CD14-positive monocyte (primary cell): Measurements from ENCODE around the gene EMID1. TPM values are rescaled to one million over a fixed set of nuclear protein-coding genes. Genes with fewer than 3 reads are reported as not detected.
A peak's percentile ranks its signal among the peaks of the same experiment; 100 is the strongest.

Source experiments
- DNase-seq, 3 donors: peaks; one replicate each; pipeline ENCODE4 v3.0.0-alpha.2; 2011 to 2022
- H2AFZ ChIP-seq: 2 replicates; pipeline ENCODE4 v1.6.0; 2012; ENCODE audit warnings: mild to moderate bottlenecking, low read depth, low read length, inconsistent platforms; ENCODE audit not compliant: insufficient read depth, poor library complexity, severe bottlenecking
- H3K27ac ChIP-seq, 2 donors: 1 replicate in 1 of 2; 2 replicates in 1 of 2; pipeline ENCODE4 v1.5.1; 2012 to 2013; ENCODE audit warnings: low read length in 2 of 2, control low read depth in 1 of 2, inconsistent platforms in 1 of 2, low read depth in 1 of 2, mild to moderate bottlenecking in 1 of 2
- H3K27me3 ChIP-seq, 2 donors: one replicate each; pipeline versions ENCODE4 v1.6.0 to v1.6.1; 2011 to 2013; ENCODE audit warnings: low read length in 2 of 2; ENCODE audit not compliant: control insufficient read depth in 2 of 2, insufficient read depth in 2 of 2
- H3K36me3 ChIP-seq, 2 donors: replicated peaks in 1 of 2; 1 replicate in 1 of 2; 2 replicates in 1 of 2; pipeline versions ENCODE4 v1.5.1 to v1.6.1; 2012 to 2013; ENCODE audit warnings: low read length in 2 of 2, control low read depth in 1 of 2, inconsistent platforms in 1 of 2, mild to moderate bottlenecking in 1 of 2; ENCODE audit not compliant: insufficient read depth in 2 of 2, control insufficient read depth in 1 of 2
- H3K4me1 ChIP-seq, 2 donors: 1 replicate in 1 of 2; 2 replicates in 1 of 2; pipeline versions ENCODE4 v1.5.1 to v1.6.1; 2012 to 2013; ENCODE audit warnings: low read length in 2 of 2, control low read depth in 1 of 2, inconsistent platforms in 1 of 2, mild to moderate bottlenecking in 1 of 2, moderate library complexity in 1 of 2; ENCODE audit not compliant: insufficient read depth in 2 of 2, control insufficient read depth in 1 of 2
- H3K4me2 ChIP-seq: replicated peaks from 2 replicates; pipeline ENCODE3; 2012; ENCODE audit warnings: low read length, moderate library complexity, mild to moderate bottlenecking; ENCODE audit not compliant: poor library complexity, severe bottlenecking; ENCODE audit errors: extremely low read depth
- H3K4me3 ChIP-seq, 3 experiments: fragments of 200-600 bp in 1 of 3; sonication (generic) in 1 of 3; replicated peaks in 1 of 3; 1 replicate in 2 of 3; 2 replicates in 1 of 3; pipeline ENCODE4 v1.5.1; 2011 to 2013; ENCODE audit warnings: low read length in 3 of 3, mild to moderate bottlenecking in 3 of 3, control low read depth in 2 of 3, low read depth in 2 of 3, inconsistent platforms in 1 of 3, moderate library complexity in 1 of 3
- H3K79me2 ChIP-seq: 2 replicates; pipeline ENCODE4 v1.6.0; 2012; ENCODE audit warnings: mild to moderate bottlenecking, control low read depth, inconsistent platforms, low read length, moderate library complexity; ENCODE audit not compliant: insufficient read depth
- H3K9ac ChIP-seq: 2 replicates; pipeline ENCODE4 v1.6.0; 2017; ENCODE audit warnings: low read length, mild to moderate bottlenecking; ENCODE audit not compliant: insufficient read depth, poor library complexity, severe bottlenecking
- H3K9me3 ChIP-seq, 2 donors: replicated peaks in 1 of 2; 1 replicate in 1 of 2; 2 replicates in 1 of 2; pipeline versions ENCODE4 v1.5.1 to v1.6.1; 2012 to 2013; ENCODE audit warnings: low read length in 2 of 2, control low read depth in 1 of 2; ENCODE audit not compliant: control insufficient read depth in 1 of 2, insufficient read depth in 1 of 2
- H4K20me1 ChIP-seq: 2 replicates; pipeline ENCODE4 v1.6.0; 2012; ENCODE audit warnings: mild to moderate bottlenecking, low read length, control low read depth, moderate library complexity; ENCODE audit not compliant: insufficient read depth
- H3K27ac Mint-ChIP-seq, 7 donors: one replicate each; pipeline ENCODE4 v1.8.0; 2020; ENCODE audit warnings: mild to moderate bottlenecking in 7 of 7, mixed read lengths in 7 of 7, moderate library complexity in 6 of 7, inconsistent platforms in 2 of 7
- H3K27me3 Mint-ChIP-seq, 3 donors: one replicate each; pipeline ENCODE4 v1.8.0; 2021 to 2022; ENCODE audit warnings: low read depth in 3 of 3, mild to moderate bottlenecking in 3 of 3, mixed read lengths in 3 of 3, moderate library complexity in 3 of 3, inconsistent platforms in 1 of 3
- H3K36me3 Mint-ChIP-seq, 2 donors: one replicate each; pipeline ENCODE4 v1.8.0; 2020; ENCODE audit warnings: mixed read lengths in 2 of 2, inconsistent platforms in 1 of 2, mild to moderate bottlenecking in 1 of 2
- H3K4me1 Mint-ChIP-seq: one replicate; pipeline ENCODE4 v1.8.0; 2020; ENCODE audit warnings: mild to moderate bottlenecking, mixed read lengths
- H3K4me3 Mint-ChIP-seq, 2 donors: one replicate each; pipeline ENCODE4 v1.8.0; 2020; ENCODE audit warnings: mild to moderate bottlenecking in 2 of 2, mixed read lengths in 2 of 2, moderate library complexity in 1 of 2
- H3K9me3 Mint-ChIP-seq, 7 donors: one replicate each; pipeline ENCODE4 v1.8.0; 2020 to 2022; ENCODE audit warnings: mixed read lengths in 7 of 7, mild to moderate bottlenecking in 6 of 7, moderate library complexity in 6 of 7, inconsistent platforms in 2 of 7
- CTCF ChIP-seq: fragments of 200-600 bp; IDR thresholded peaks from one replicate; pipeline ENCODE4 v1.8.0; 2022; ENCODE audit warnings: antibody characterized with exemption, mild to moderate bottlenecking
- WGBS: methylation state at CpG from one replicate; pipeline ENCODE4 v1.1.5; 2013; ENCODE audit warnings: missing lambda C conversion rate; ENCODE audit not compliant: insufficient coverage; 5-methylcytosine and 5-hydroxymethylcytosine counted together
- intact Hi-C, 2 donors: fragments of 100-400 bp; cut with micrococcal nuclease; formaldehyde crosslinking; loops; one replicate each; pipeline versions ENCODE4 v1.15.0 to v1.15.1; 2023
- polyA plus RNA-seq, 3 donors: library from polyadenylated mRNA; depleted of rRNA in 1 of 3; unstranded in 2 of 3; stranded (reverse) in 1 of 3; fragments of 300-500 nt in 2 of 3; fragments of >200 nt in 1 of 3; fragmentation: Illumina TruSeq in 2 of 3; gene quantifications; 1 replicate in 2 of 3; 2 replicates in 1 of 3; pipeline ENCODE4 v1.2.3, GENCODE V29; 2012 to 2021

Gene EMID1
- polyA plus RNA-seq, 3 donors: not detected

- WGBS: 83% methylated on average over 7 of the region's 8 CpGs
- Mint-ChIP-seq H3K4me1 (no peaks in the 10 kb centered on the region), H3K27ac (peak overlapping the region in 1 of 7 donors; percentile 50), H3K36me3 (no peaks in the 10 kb centered on the region), H3K27me3 (peaks cover 0 to 5% (median 0%) of the 10 kb centered on the region in 3 donors), H3K4me3 (no peak overlapping the region), H3K9me3 (peaks cover 0 to 5% (median 3%) of the 10 kb centered on the region in 7 donors)
- no peak overlapping the region for H2AFZ ChIP-seq
- intact Hi-C loops: no loop called here
- H3K4me2 ChIP-seq: no peak overlapping the region
- H3K27ac ChIP-seq: no peak overlapping the region
- H3K4me1 ChIP-seq: no peaks in the 10 kb centered on the region
- no peaks in the 10 kb centered on the region for H3K9me3 ChIP-seq
- no peaks in the 10 kb centered on the region for H3K36me3 ChIP-seq
- H3K9ac ChIP-seq: no peak overlapping the region
- no peak overlapping the region for H3K4me3 ChIP-seq
- no peaks in the 10 kb centered on the region for H4K20me1 ChIP-seq
- TF ChIP-seq CTCF: no peak
- H3K79me2 ChIP-seq: no peaks in the 10 kb centered on the region
- H3K27me3 ChIP-seq: no peaks in the 10 kb centered on the region
- no peak for DNase-seq
Measured at GRCh38 chr22:29190051-29190450, 15.6 kb upstream of the EMID1 start.

- no peak overlapping the region for H3K4me3 ChIP-seq
- no peaks in the 10 kb centered on the region for H3K36me3 ChIP-seq
- H3K27me3 Mint-ChIP-seq: peaks cover 0 to 5% (median 0%) of the 10 kb centered on the region in 3 donors
- WGBS: 95% methylated on average over 10 of the region's 10 CpGs
- no peaks in the 10 kb centered on the region for H4K20me1 ChIP-seq
- no peak overlapping the region for H3K4me2 ChIP-seq
- no peaks in the 10 kb centered on the region for H3K9me3 ChIP-seq
- no peak overlapping the region for H3K4me3 Mint-ChIP-seq
- H3K9ac ChIP-seq: no peak overlapping the region
- no peak overlapping the region for H3K27ac ChIP-seq
- no peaks in the 10 kb centered on the region for H3K4me1 Mint-ChIP-seq
- no peak for DNase-seq
- H3K36me3 Mint-ChIP-seq: no peaks in the 10 kb centered on the region
- no peak overlapping the region for H3K27ac Mint-ChIP-seq
- no peaks in the 10 kb centered on the region for H3K79me2 ChIP-seq
- no peak overlapping the region for H2AFZ ChIP-seq
- intact Hi-C loops: no loop called here
- H3K9me3 Mint-ChIP-seq: peaks cover 0 to 5% (median 3%) of the 10 kb centered on the region in 7 donors
- no peak for TF ChIP-seq CTCF
- H3K4me1 ChIP-seq: no peaks in the 10 kb centered on the region
- H3K27me3 ChIP-seq: no peaks in the 10 kb centered on the region
Measured at GRCh38 chr22:29190918-29191317, 14.8 kb upstream of the EMID1 start.
